Trophoblast cell (in vitro differentiated cells and primary cell): ENCODE measurements around the gene MAST4.

Source experiments
- DNase-seq, 2 donors: peaks; one replicate each; pipeline ENCODE4 v3.0.0-alpha.2; 2016
- H2AFZ ChIP-seq: 2 replicates; pipeline ENCODE4 v1.6.1; 2013; ENCODE audit warnings: low read length, moderate library complexity, mild to moderate bottlenecking; ENCODE audit not compliant: insufficient read depth, poor library complexity
- H2AK5ac ChIP-seq: 2 replicates; pipeline ENCODE4 v1.6.1; 2013; ENCODE audit warnings: mild to moderate bottlenecking, low read length
- H2BK120ac ChIP-seq: 2 replicates; pipeline ENCODE4 v1.6.1; 2013; ENCODE audit warnings: low read length, mild to moderate bottlenecking, moderate library complexity; ENCODE audit not compliant: insufficient read depth, poor library complexity
- H2BK12ac ChIP-seq: 2 replicates; pipeline ENCODE4 v1.6.1; 2013; ENCODE audit warnings: mild to moderate bottlenecking, low read length, moderate library complexity
- H2BK5ac ChIP-seq: 2 replicates; pipeline ENCODE4 v1.6.1; 2013; ENCODE audit warnings: low read length, low read depth, moderate library complexity, mild to moderate bottlenecking; ENCODE audit not compliant: poor library complexity
- H3K14ac ChIP-seq: 2 replicates; pipeline ENCODE4 v1.6.1; 2013; ENCODE audit warnings: mild to moderate bottlenecking, low read length
- H3K18ac ChIP-seq: 2 replicates; pipeline ENCODE4 v1.6.1; 2013; ENCODE audit warnings: mild to moderate bottlenecking, low read length
- H3K23ac ChIP-seq: 2 replicates; pipeline ENCODE4 v1.6.1; 2013; ENCODE audit warnings: low read length
- H3K27ac ChIP-seq: 2 replicates; pipeline ENCODE4 v1.5.1; 2013; ENCODE audit warnings: low read depth, mild to moderate bottlenecking, inconsistent platforms, low read length, moderate library complexity
- H3K27me3 ChIP-seq: 2 replicates; pipeline ENCODE4 v1.6.1; 2013; ENCODE audit warnings: inconsistent platforms, mild to moderate bottlenecking, low read length, moderate library complexity; ENCODE audit not compliant: insufficient read depth
- H3K36me3 ChIP-seq, 2 experiments: 1 replicate in 1 of 2; 2 replicates in 1 of 2; pipeline ENCODE4 v1.6.1; 2013; ENCODE audit warnings: low read length in 2 of 2, mild to moderate bottlenecking in 2 of 2, moderate library complexity in 1 of 2; ENCODE audit not compliant: insufficient read depth in 2 of 2, control insufficient read depth in 1 of 2
- H3K4ac ChIP-seq: 2 replicates; pipeline ENCODE4 v1.6.1; 2013; ENCODE audit warnings: low read depth, mild to moderate bottlenecking, low read length, moderate library complexity
- H3K4me1 ChIP-seq, 2 experiments: 1 replicate in 1 of 2; 2 replicates in 1 of 2; pipeline ENCODE4 v1.6.1; 2013; ENCODE audit warnings: low read length in 2 of 2, mild to moderate bottlenecking in 2 of 2, moderate library complexity in 1 of 2; ENCODE audit not compliant: insufficient read depth in 2 of 2, control insufficient read depth in 1 of 2
- H3K4me2 ChIP-seq: 2 replicates; pipeline ENCODE4 v1.6.1; 2013; ENCODE audit warnings: inconsistent platforms, mild to moderate bottlenecking, low read length, moderate library complexity
- H3K4me3 ChIP-seq: 2 replicates; pipeline ENCODE4 v1.5.1; 2013; ENCODE audit warnings: mild to moderate bottlenecking, low read depth, low read length, inconsistent platforms
- H3K79me1 ChIP-seq: one replicate; pipeline ENCODE4 v1.6.1; 2013; ENCODE audit warnings: low read length
- H3K79me2 ChIP-seq: 2 replicates; pipeline ENCODE4 v1.6.1; 2013; ENCODE audit warnings: low read length, mild to moderate bottlenecking; ENCODE audit not compliant: control insufficient read depth, insufficient read depth, poor library complexity
- H3K9ac ChIP-seq: 2 replicates; pipeline ENCODE4 v1.6.1; 2013; ENCODE audit warnings: mild to moderate bottlenecking, low read length
- H3K9me3 ChIP-seq: 2 replicates; pipeline ENCODE4 v1.6.1; 2013; ENCODE audit warnings: low read depth, mild to moderate bottlenecking, control low read depth, inconsistent platforms, low read length; ENCODE audit not compliant: insufficient read depth
- H4K12ac ChIP-seq: 2 replicates; pipeline ENCODE4 v1.6.1; 2013; ENCODE audit warnings: low read depth, mild to moderate bottlenecking, low read length, moderate library complexity
- H4K8ac ChIP-seq: 2 replicates; pipeline ENCODE4 v1.6.1; 2013; ENCODE audit warnings: low read depth, mild to moderate bottlenecking, low read length, moderate library complexity
- H4K91ac ChIP-seq: one replicate; pipeline ENCODE4 v1.6.1; 2013; ENCODE audit warnings: low read depth, mild to moderate bottlenecking, low read length, moderate library complexity
- WGBS: extraction: QIAGEN DNeasy Blood & Tissue Kit; methylation state at CpG from one replicate; pipeline ENCODE4 v1.1.7; 2013; ENCODE audit warnings: missing lambda C conversion rate; ENCODE audit not compliant: insufficient read length, insufficient coverage; ENCODE audit errors: extremely low coverage; 5-methylcytosine and 5-hydroxymethylcytosine counted together

MAST4 gene

DNA sequence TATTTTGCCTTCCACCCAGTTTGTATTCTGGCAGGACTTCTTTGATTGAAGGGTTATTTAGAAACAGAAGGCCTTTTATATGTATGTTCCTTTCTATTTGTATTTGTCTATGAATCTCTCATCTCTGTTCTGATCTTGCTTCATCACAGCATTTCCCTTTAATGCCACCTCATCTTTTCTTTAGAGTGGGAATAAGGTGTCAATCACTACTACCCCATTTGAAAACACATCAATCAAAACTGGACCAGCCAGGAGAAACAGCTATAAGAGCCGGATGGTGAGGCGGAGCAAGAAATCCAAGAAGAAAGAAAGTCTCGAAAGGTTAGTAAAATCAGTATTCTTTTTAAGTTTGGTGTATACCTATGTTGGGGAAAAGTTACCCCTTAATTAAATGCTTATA lies 564.1 kb downstream of the MAST4 start:
- H3K9ac ChIP-seq, result no peak overlapping the region
- no peak overlapping the region for H3K14ac ChIP-seq
- no peaks in the 10 kb centered on the region for H3K79me2 ChIP-seq
- H2AFZ ChIP-seq, result no peak overlapping the region
- H3K27me3 ChIP-seq, result no peaks in the 10 kb centered on the region
- peaks cover 11 to 14% of the 10 kb centered on the region in 2 experiments for H3K36me3 ChIP-seq
- no peak overlapping the region for H2BK5ac ChIP-seq
- no peak for DNase-seq
- H3K79me1 ChIP-seq, result no peaks in the 10 kb centered on the region
- H3K4me1 ChIP-seq, result no peaks in the 10 kb centered on the region
- no peak overlapping the region for H3K27ac ChIP-seq
- WGBS, result no CpG with 5 or more reads among the region's 3 CpGs
- no peak overlapping the region for H3K4me2 ChIP-seq
- H2BK120ac ChIP-seq, result no peak overlapping the region
- no peak overlapping the region for H3K18ac ChIP-seq
- no peak overlapping the region for H3K4me3 ChIP-seq
- H4K91ac ChIP-seq, result no peak overlapping the region
- H4K12ac ChIP-seq, result no peak overlapping the region
- no peak overlapping the region for H4K8ac ChIP-seq
- H2AK5ac ChIP-seq, result no peak overlapping the region
- no peak overlapping the region for H3K23ac ChIP-seq
- H2BK12ac ChIP-seq, result no peak overlapping the region
- H3K4ac ChIP-seq, result no peak overlapping the region
- no peaks in the 10 kb centered on the region for H3K9me3 ChIP-seq

- no peak overlapping the region for H4K91ac ChIP-seq
- no peak overlapping the region for H3K9ac ChIP-seq
- H4K12ac ChIP-seq, result no peak overlapping the region
- peaks cover 3% of the 10 kb centered on the region for H3K79me1 ChIP-seq
- H2BK120ac ChIP-seq, result no peak overlapping the region
- no CpG with 5 or more reads among the region's 3 CpGs for WGBS
- H4K8ac ChIP-seq, result no peak overlapping the region
- H3K14ac ChIP-seq, result no peak overlapping the region
- no peaks in the 10 kb centered on the region for H3K27me3 ChIP-seq
- H2BK12ac ChIP-seq, result no peak overlapping the region
- no peaks in the 10 kb centered on the region for H3K79me2 ChIP-seq
- H3K4me1 ChIP-seq, result peaks cover 2 to 4% of the 10 kb centered on the region in 2 experiments
- H3K23ac ChIP-seq, result no peak overlapping the region
- no peak overlapping the region for H2AK5ac ChIP-seq
- H3K27ac ChIP-seq, result no peak overlapping the region
- no peak overlapping the region for H2BK5ac ChIP-seq
- H2AFZ ChIP-seq, result no peak overlapping the region
- no peaks in the 10 kb centered on the region for H3K9me3 ChIP-seq
- H3K4me2 ChIP-seq, result no peak overlapping the region
- H3K36me3 ChIP-seq, result peaks cover 14% of the 10 kb centered on the region in 2 experiments
- no peak overlapping the region for H3K4me3 ChIP-seq
- H3K4ac ChIP-seq, result no peak overlapping the region
- H3K18ac ChIP-seq, result no peak overlapping the region
- no peak for DNase-seq
Observed at GRCh38 chr5:67160985-67161384, 564.8 kb downstream of the MAST4 start.

GRCh38 chr5:67161767-67162166 lies 565.6 kb downstream of the MAST4 start:
- Histone ChIP-seq H2AK5ac (no peak overlapping the region), H2BK5ac (no peak overlapping the region), H3K9me3 (no peaks in the 10 kb centered on the region), H3K79me1 (peaks cover 10% of the 10 kb centered on the region), H3K4ac (no peak overlapping the region), H2AFZ (no peak overlapping the region), H3K27me3 (no peaks in the 10 kb centered on the region), H3K4me1 (peaks cover 7 to 10% of the 10 kb centered on the region in 2 experiments), H3K14ac (no peak overlapping the region), H2BK120ac (no peak overlapping the region), H3K27ac (no peak overlapping the region), H3K4me3 (no peak overlapping the region), H3K36me3 (peaks cover 14 to 15% of the 10 kb centered on the region in 2 experiments), H3K23ac (no peak overlapping the region), H3K9ac (no peak overlapping the region), H3K79me2 (no peaks in the 10 kb centered on the region), H2BK12ac (no peak overlapping the region), H3K18ac (no peak overlapping the region), H3K4me2 (no peak overlapping the region), H4K12ac (no peak overlapping the region), H4K8ac (no peak overlapping the region), H4K91ac (no peak overlapping the region)
- no peak for DNase-seq
- no CpG with 5 or more reads among the region's 5 CpGs for WGBS

DNA sequence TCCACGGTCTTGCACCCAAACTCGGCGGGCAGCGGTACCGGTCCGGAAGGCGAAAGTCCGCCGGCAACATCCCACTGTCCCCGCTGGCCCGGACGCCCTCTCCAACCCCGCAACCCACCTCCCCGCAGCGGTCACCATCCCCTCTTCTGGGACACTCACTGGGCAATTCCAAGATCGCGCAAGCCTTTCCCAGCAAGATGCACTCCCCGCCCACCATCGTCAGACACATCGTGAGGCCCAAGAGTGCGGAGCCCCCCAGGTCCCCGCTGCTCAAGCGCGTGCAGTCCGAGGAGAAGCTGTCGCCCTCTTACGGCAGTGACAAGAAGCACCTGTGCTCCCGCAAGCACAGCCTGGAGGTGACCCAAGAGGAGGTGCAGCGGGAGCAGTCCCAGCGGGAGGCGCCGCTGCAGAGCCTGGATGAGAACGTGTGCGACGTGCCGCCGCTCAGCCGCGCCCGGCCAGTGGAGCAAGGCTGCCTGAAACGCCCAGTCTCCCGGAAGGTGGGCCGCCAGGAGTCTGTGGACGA lies 567.1 kb downstream of the MAST4 start:
- Histone ChIP-seq H2BK120ac (no peak overlapping the region), H4K8ac (no peak overlapping the region), H4K91ac (no peak overlapping the region), H3K14ac (no peak overlapping the region), H3K36me3 (peaks cover 14 to 17% of the 10 kb centered on the region in 2 experiments), H3K27ac (no peak overlapping the region), H3K18ac (no peak overlapping the region), H3K4ac (no peak overlapping the region), H3K79me2 (no peaks in the 10 kb centered on the region), H2BK12ac (no peak overlapping the region), H2AK5ac (no peak overlapping the region), H3K4me1 (peaks cover 9 to 11% of the 10 kb centered on the region in 2 experiments), H3K27me3 (no peaks in the 10 kb centered on the region), H3K4me2 (no peak overlapping the region), H2AFZ (no peak overlapping the region), H3K9me3 (no peaks in the 10 kb centered on the region), H3K79me1 (peaks cover 12% of the 10 kb centered on the region), H2BK5ac (no peak overlapping the region), H3K9ac (no peak overlapping the region), H3K23ac (no peak overlapping the region), H3K4me3 (no peak overlapping the region), H4K12ac (no peak overlapping the region)
- DNase-seq, result no peak
- no CpG with 5 or more reads among the region's 44 CpGs for WGBS
